Adrenal gland (tissue), 5 donors: ENCODE measurements around the gene TPX2.

Source experiments
- CTCF ChIP-seq, 6 experiments: fragments of 450-650 bp in 4 of 6; fragments of 200-600 bp in 2 of 6; sonication (generic) in 1 of 6; IDR thresholded peaks; 1 replicate in 5 of 6; 2 replicates in 1 of 6; pipeline versions ENCODE4 v1.5.1 to v1.8.0; 2016 to 2021; ENCODE audit warnings: antibody characterized with exemption in 6 of 6, mild to moderate bottlenecking in 2 of 6, moderate library complexity in 1 of 6
- POLR2A ChIP-seq, 2 donors: fragments of 450-650 bp; IDR thresholded peaks; one replicate each; pipeline ENCODE4 v1.6.1; 2017; ENCODE audit warnings: antibody characterized with exemption in 2 of 2, mild to moderate bottlenecking in 2 of 2, moderate library complexity in 1 of 2
- donor health status: DM: no; HTN: no; CAD: no.

GRCh38 chr20:31760519-31761240 is 21.6 kb downstream of the TPX2 start:
- TF ChIP-seq CTCF (IDR thresholded peaks at IDR 0.05), result no peak
- no peak for TF ChIP-seq POLR2A (IDR thresholded peaks at IDR 0.05)
